HuH-7 (cell line): ENCODE data around the gene SND1.

ENCODE experiments used
- DNase-seq: peaks from one replicate; pipeline ENCODE4 v3.0.0; 2011; ENCODE audit warnings: low spot score

SND1 gene

GRCh38 chr7:128042012-128042411 lies 390.0 kb downstream of the SND1 start:
- no peak for DNase-seq

- DNase-seq: no peak
Measured at GRCh38 chr7:128044064-128044463, 392.1 kb downstream of the SND1 start.

GRCh38 chr7:128045158-128045557 lies 393.2 kb downstream of the SND1 start:
- no peak for DNase-seq

DNA sequence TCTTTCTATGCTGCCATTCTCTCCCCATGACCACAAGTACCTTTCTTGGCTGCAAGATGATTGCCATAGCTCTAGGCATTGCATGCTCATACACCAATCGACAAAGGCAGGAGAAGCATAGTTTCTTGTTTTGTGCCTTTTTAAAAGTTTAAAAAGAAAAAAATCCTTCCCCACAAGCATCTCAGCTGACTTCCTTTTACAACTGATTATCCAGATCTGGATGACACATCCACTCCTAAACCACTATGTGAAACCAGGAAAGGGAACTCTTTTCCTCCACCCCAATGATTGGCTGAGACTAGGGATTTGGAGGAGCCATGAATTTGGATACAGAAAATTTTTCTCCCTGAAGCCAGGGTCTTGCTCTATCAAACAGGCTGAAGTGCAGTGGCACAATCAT lies 393.8 kb downstream of the SND1 start:
- DNase-seq: no peak

GRCh38 chr7:128052404-128052803 lies 400.4 kb downstream of the SND1 start:
- no peak for DNase-seq

DNA sequence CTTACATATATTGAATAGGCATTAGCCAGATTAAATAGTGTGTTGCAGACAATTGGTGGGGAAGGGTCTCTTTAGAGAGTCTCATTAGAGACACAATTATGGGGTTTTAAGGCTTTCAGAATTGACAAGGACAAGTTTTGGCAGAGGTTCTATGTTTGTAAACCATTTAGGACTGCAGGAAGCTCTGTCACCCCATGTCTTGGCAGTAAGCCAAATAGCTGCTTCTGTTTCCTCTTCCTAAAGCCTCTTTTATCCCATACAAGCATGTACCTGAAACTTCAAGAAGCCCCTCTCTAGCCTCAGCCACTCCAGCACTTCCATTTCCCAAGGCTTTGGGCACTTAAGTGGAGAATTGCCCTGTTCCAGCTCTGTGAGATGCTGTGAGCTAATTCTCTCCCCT lies 401.0 kb downstream of the SND1 start:
- no peak for DNase-seq

DNA sequence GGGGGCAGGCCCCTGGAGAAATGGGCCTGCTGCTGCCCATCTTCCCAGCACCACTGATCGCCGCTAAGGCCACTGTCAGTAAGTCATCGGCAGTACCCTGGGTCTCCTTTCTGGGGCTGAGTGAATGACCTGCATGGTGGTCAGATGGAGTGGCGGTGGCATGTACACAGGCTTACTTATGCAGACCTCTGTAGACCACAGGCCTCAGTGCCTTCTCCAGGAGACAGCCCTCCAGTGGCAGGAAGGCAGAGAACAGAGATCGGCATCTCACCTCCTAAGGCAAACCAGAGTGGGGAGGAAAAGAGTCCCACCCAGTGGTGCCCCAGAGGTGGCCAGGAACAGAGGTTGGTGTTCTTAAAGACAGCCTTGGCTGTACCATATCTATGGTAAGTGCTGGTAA lies 402.0 kb downstream of the SND1 start:
- no peak for DNase-seq

DNA sequence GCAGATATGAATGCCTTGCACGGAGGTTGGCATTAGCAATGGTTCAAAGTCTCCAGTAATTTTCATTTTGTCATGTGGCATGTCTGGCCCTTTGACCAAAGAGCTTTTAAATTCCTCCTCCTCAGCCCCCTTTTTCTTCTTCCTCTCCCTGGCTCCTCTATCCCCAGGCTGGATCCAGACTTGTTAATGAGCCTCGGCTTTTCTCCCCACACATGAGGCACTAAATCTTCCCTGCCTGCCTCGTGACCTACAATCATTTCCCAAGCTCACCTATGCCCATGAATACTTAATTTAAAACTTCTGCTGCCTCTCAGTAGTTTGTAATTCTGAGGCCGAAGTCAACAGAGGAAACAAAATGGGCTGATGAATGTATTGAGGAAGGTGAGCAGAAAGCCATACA lies 402.5 kb downstream of the SND1 start:
- DNase-seq: no peak

DNA sequence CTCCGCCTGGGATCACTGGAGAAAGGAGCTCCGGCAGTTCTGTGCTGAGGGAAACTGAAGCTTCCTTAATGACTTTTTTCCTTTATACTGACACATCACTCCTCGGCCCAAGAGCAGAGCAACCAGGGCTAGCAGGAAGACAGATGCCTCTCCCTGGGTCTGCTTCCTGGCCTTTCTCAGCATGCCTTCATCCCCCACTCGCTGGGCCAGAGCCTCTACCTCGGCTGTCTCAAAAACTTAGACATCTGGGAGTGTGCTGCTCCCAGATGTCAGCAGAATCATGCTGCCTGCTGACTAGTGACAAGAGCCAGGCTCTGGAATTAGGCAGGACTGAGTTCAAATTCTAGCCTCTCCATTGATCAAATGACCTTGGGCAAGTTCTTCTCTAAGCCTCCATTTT lies 403.6 kb downstream of the SND1 start:
- DNase-seq: no peak

DNA sequence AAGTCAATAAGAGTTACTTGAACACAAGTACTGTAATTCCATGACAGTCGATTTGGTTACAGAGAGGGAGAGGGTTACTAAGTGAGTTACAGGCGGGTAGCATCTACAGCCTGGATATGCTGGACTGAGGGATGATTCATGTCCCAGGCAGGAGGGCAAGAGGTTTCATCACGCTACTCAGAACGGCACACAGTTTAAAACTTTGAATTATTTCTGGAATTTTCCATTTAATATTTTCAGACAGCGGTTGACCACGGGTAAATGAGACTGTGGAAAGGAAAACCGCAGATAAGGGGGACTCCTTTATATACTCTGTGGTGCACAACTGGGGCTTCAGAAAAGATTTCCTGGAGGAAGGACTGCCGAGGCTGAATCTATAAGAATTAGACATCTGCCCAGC lies 404.9 kb downstream of the SND1 start:
- DNase-seq: no peak

DNA sequence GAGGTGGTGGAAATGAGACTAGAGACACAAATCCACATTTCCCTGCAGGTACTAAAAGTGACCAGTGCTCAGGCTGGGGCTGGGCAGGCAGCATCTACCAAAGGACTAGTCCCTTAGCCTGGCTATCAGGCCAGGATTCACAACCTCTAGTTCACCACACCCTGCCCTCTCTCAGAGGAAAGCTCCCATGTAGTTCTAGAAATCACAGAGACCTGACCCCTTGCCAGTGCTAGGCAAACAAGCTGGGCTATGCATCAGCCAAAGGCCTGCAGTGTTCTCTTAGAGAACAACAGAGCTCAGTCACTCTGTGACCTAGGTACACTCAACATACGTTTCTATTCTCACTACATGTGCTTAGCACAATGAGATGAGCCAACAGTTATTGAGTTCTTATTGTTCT lies 405.9 kb downstream of the SND1 start:
- no peak for DNase-seq

- DNase-seq: no peak
Measured at GRCh38 chr7:128059143-128059988, 407.4 kb downstream of the SND1 start.

DNA sequence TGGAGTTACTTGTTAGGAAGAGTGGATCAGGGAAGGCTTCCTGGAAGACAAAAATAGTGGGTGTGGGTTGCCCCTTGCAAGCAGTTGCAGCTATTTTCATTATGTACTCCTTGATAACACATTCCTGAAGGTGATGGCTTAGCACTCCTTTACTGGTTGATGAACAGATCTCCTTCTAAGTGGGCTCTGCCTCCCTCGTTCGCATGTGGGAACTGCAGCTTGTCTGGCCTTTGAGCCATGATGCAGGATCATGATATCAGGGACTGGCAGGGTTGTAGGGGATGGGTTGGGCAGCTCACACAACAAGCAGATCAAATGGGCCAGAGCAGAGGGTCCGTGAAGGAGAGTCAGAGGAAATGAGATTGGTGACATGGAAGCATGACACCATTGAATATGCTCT lies 408.0 kb downstream of the SND1 start:
- no peak for DNase-seq

DNA sequence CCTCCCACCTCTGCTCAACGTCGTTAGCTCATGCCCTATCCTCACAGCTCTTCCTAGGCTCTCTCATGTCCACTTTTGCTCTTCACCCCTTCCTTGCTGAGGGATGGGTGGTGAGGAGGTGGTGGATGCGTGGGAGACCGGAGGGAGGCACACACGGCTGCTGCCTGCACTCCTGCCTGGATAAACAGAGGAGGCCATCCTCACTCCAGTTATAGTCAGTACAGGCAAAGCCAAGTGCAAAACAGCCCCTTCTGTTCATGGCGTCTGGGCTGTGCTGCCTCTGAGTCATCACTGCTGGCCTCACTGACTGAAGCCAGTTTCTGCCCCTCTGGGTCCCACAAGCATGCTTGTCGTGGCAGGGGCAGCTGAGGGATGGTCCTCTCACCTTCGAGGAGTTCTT lies 411.1 kb downstream of the SND1 start:
- DNase-seq: no peak

GRCh38 chr7:128065872-128066271 lies 413.9 kb downstream of the SND1 start:
- DNase-seq: peak; percentile 29

- no peak for DNase-seq
Measured at GRCh38 chr7:128066395-128066794, 414.4 kb downstream of the SND1 start.

- DNase-seq: no peak
Measured at GRCh38 chr7:128066858-128067257, 414.9 kb downstream of the SND1 start.

- DNase-seq: no peak
Measured at GRCh38 chr7:128067983-128068382, 416.0 kb downstream of the SND1 start.

DNA sequence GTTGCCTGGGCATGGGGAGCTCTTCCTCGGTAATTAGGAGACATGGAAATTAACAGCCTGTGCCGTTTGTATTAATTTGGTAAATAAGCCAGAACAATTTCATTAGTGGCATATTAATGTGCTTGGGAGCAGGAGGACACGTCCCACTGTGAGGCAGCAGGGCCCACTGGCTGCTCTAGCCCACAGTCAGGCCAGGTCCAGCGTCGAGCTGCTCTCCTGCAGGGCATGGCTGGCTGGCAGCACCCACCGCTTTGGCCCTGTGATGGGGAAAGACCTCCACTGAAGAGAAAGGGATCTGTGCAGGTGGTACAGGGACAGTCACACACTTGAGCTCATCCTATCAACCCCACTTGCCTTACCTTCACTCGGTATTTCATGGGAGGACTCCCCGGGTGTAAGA lies 416.8 kb downstream of the SND1 start:
- DNase-seq: no peak

GRCh38 chr7:128069373-128070364 lies 417.7 kb downstream of the SND1 start:
- no peak for DNase-seq

GRCh38 chr7:128071376-128071775 lies 419.4 kb downstream of the SND1 start:
- no peak for DNase-seq

DNA sequence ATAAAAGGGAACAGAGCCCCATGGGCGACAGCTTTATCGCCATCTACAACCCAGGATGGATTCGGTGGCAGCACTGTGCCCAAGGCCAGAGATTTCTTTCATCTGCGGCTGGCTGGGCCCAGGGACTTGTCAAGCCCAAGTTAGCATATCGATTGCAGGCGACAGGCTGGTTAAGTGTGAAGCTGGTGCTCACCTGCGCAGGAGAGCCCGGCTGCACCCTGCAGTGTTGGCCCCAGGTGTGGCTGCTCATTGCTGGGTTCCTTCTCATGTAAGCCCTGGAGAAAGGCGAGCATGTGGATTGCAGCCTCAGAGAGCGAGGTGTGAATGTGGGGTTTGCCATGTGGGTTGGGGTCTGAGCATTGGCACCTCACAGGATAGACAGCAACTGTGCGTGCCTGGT lies 419.8 kb downstream of the SND1 start:
- DNase-seq: no peak

- no peak for DNase-seq
Measured at GRCh38 chr7:128073671-128074310, 421.8 kb downstream of the SND1 start.
